H1 (cell line): ENCODE data around the gene ZDHHC24. TPM values are rescaled to one million over a fixed set of nuclear protein-coding genes. Genes with fewer than 3 reads are reported as not detected.

Source experiments
- CTCF ChIA-PET: fragments of 300-600 bp; sonication (Branson Sonifier 250); formaldehyde crosslinking; loops from one replicate; lab custom pipeline; 2021; ENCODE audit not compliant: partially characterized antibody; lab: Charles Lee
- POLR2A ChIA-PET: fragments of 300-600 bp; sonication (Branson Sonifier 250); formaldehyde crosslinking; loops from one replicate; lab custom pipeline; 2021; ENCODE audit warnings: inconsistent platforms; ENCODE audit not compliant: partially characterized antibody; lab: Charles Lee
- DNase-seq, 2 experiments: peaks; one replicate each; pipeline versions ENCODE4 v3.0.0 to v3.0.0-alpha.2; 2010 to 2022; ENCODE audit warnings: low spot score in 2 of 2, low read depth in 1 of 2, mixed read lengths in 1 of 2
- FAIRE-seq: peaks from 2 replicates; lab custom pipeline; 2011; peaks lifted over from hg19 to GRCh38; lab: Jason Lieb, UNC
- H2AFZ ChIP-seq: 2 replicates; pipeline ENCODE4 v1.8.1; 2012; ENCODE audit warnings: low read length, inconsistent platforms
- H2AK5ac ChIP-seq: 2 replicates; pipeline ENCODE4 v1.6.1; 2013; ENCODE audit warnings: low read depth, low read length
- H2BK120ac ChIP-seq: replicated peaks from 2 replicates; pipeline ENCODE3; 2013; ENCODE audit warnings: low read depth, low read length, inconsistent platforms
- H2BK12ac ChIP-seq: 2 replicates; pipeline ENCODE4 v1.6.1; 2013; ENCODE audit warnings: low read depth, low read length
- H2BK15ac ChIP-seq: 2 replicates; pipeline ENCODE4 v1.6.1; 2013; ENCODE audit warnings: low read length
- H2BK20ac ChIP-seq: 2 replicates; pipeline ENCODE4 v1.6.1; 2013; ENCODE audit warnings: low read length
- H2BK5ac ChIP-seq: 2 replicates; pipeline ENCODE4 v1.6.1; 2013; ENCODE audit warnings: low read depth, low read length
- H3K14ac ChIP-seq: 2 replicates; pipeline ENCODE4 v1.6.1; 2013; ENCODE audit warnings: inconsistent platforms; ENCODE audit not compliant: insufficient read length
- H3K18ac ChIP-seq: 2 replicates; pipeline ENCODE4 v1.6.1; 2013; ENCODE audit warnings: low read length; ENCODE audit errors: extremely low read depth
- H3K23ac ChIP-seq: 2 replicates; pipeline ENCODE4 v1.6.1; 2013; ENCODE audit warnings: inconsistent platforms; ENCODE audit not compliant: insufficient read length
- H3K23me2 ChIP-seq: 2 replicates; pipeline ENCODE4 v1.6.1; 2013; ENCODE audit warnings: low read depth, low read length
- H3K27ac ChIP-seq: 2 replicates; pipeline ENCODE4 v1.6.1; 2011; ENCODE audit warnings: low read depth, low read length, inconsistent platforms
- H3K27me3 ChIP-seq, 4 experiments: replicated peaks in 1 of 4; 1 replicate in 1 of 4; 2 replicates in 3 of 4; pipeline versions ENCODE4 v1.6.1 to v1.8.1; 2011 to 2013; ENCODE audit warnings: low read length in 3 of 4, mild to moderate bottlenecking in 3 of 4, inconsistent platforms in 2 of 4, mixed read lengths in 2 of 4, moderate library complexity in 1 of 4; ENCODE audit not compliant: control insufficient read depth in 3 of 4, insufficient read depth in 3 of 4; ENCODE audit errors: extremely low read depth in 1 of 4
- H3K36me3 ChIP-seq, 4 experiments: 2 replicates each; pipeline versions ENCODE4 v1.6.1 to v1.8.1; 2011 to 2013; ENCODE audit warnings: mild to moderate bottlenecking in 4 of 4, low read length in 3 of 4, moderate library complexity in 2 of 4, control low read depth in 1 of 4, inconsistent platforms in 1 of 4; ENCODE audit not compliant: insufficient read depth in 4 of 4, control insufficient read depth in 2 of 4
- H3K4ac ChIP-seq: replicated peaks from 2 replicates; pipeline ENCODE3; 2013; ENCODE audit warnings: low read length, low read depth, mixed read lengths, inconsistent platforms; ENCODE audit not compliant: insufficient read length
- H3K4me1 ChIP-seq, 4 experiments: replicated peaks in 1 of 4; 1 replicate in 1 of 4; 2 replicates in 3 of 4; pipeline versions ENCODE4 v1.6.1 to v1.8.1; 2011 to 2013; ENCODE audit warnings: low read length in 3 of 4, inconsistent platforms in 2 of 4, mixed read lengths in 1 of 4; ENCODE audit not compliant: insufficient read depth in 4 of 4, control insufficient read depth in 3 of 4
- H3K4me2 ChIP-seq, 2 experiments: 2 replicates each; pipeline versions ENCODE4 v1.6.1 to v1.8.1; 2011 to 2013; ENCODE audit warnings: low read depth in 2 of 2, low read length in 2 of 2, control low read depth in 1 of 2, inconsistent platforms in 1 of 2, mild to moderate bottlenecking in 1 of 2; ENCODE audit not compliant: insufficient read depth in 1 of 2
- H3K4me3 ChIP-seq, 4 experiments: fragments of 200-600, 300-600 bp in 1 of 4; sonication (generic), shearing (Covaris generic), sonication (Bioruptor Twin) in 1 of 4; 2 replicates each; pipeline versions ENCODE4 v1.5.1 to v1.8.1; 2011 to 2016; ENCODE audit warnings: low read length in 4 of 4, low read depth in 3 of 4, control low read depth in 2 of 4, inconsistent platforms in 2 of 4, mild to moderate bottlenecking in 2 of 4, mixed read lengths in 1 of 4, moderate library complexity in 1 of 4; ENCODE audit not compliant: insufficient read depth in 2 of 4; ENCODE audit errors: extremely low read depth in 1 of 4
- H3K56ac ChIP-seq: replicated peaks from 2 replicates; pipeline ENCODE3; 2013; ENCODE audit warnings: low read depth, mild to moderate bottlenecking, mixed read lengths, low read length, inconsistent platforms; ENCODE audit not compliant: insufficient read length
- H3K79me1 ChIP-seq: 2 replicates; pipeline ENCODE4 v1.6.1; 2013; ENCODE audit warnings: low read depth, low read length, control low read depth
- H3K79me2 ChIP-seq, 2 experiments: 2 replicates each; pipeline versions ENCODE4 v1.6.1 to v1.8.1; 2012 to 2013; ENCODE audit warnings: low read length in 2 of 2, mild to moderate bottlenecking in 2 of 2, inconsistent platforms in 1 of 2; ENCODE audit not compliant: insufficient read depth in 2 of 2, control insufficient read depth in 1 of 2
- H3K9ac ChIP-seq, 4 experiments: replicated peaks in 1 of 4; 1 replicate in 1 of 4; 2 replicates in 3 of 4; pipeline versions ENCODE4 v1.6.1 to v1.8.1; 2011 to 2013; ENCODE audit warnings: low read depth in 3 of 4, low read length in 3 of 4, control low read depth in 2 of 4, mild to moderate bottlenecking in 2 of 4, moderate library complexity in 2 of 4, inconsistent platforms in 1 of 4; ENCODE audit errors: extremely low read depth in 1 of 4
- H3K9me3 ChIP-seq, 2 experiments: 2 replicates each; pipeline versions ENCODE4 v1.6.1 to v1.8.1; 2012 to 2013; ENCODE audit warnings: mild to moderate bottlenecking in 2 of 2, moderate library complexity in 2 of 2, control low read depth in 1 of 2, inconsistent platforms in 1 of 2, low read depth in 1 of 2, low read length in 1 of 2, mixed read lengths in 1 of 2; ENCODE audit not compliant: insufficient read depth in 2 of 2
- H4K20me1 ChIP-seq, 2 experiments: replicated peaks in 1 of 2; 2 replicates each; pipeline versions ENCODE3 to v1.8.1; 2011 to 2013; ENCODE audit warnings: inconsistent platforms in 2 of 2, low read length in 2 of 2, mild to moderate bottlenecking in 1 of 2; ENCODE audit not compliant: insufficient read depth in 2 of 2, control insufficient read depth in 1 of 2
- H4K5ac ChIP-seq: 2 replicates; pipeline ENCODE4 v1.6.1; 2013; ENCODE audit warnings: low read length, low read depth, mixed read lengths, inconsistent platforms; ENCODE audit not compliant: insufficient read length
- H4K8ac ChIP-seq: 2 replicates; pipeline ENCODE4 v1.8.0; 2013; ENCODE audit warnings: mild to moderate bottlenecking, moderate library complexity, low read length, inconsistent platforms; ENCODE audit not compliant: insufficient read depth; ENCODE audit errors: extremely low read depth
- H4K91ac ChIP-seq: replicated peaks from 2 replicates; pipeline ENCODE3; 2013; ENCODE audit warnings: low read length, mixed read lengths, inconsistent platforms; ENCODE audit not compliant: insufficient read length
- ATF3 ChIP-seq: IDR thresholded peaks from 2 replicates; pipeline ENCODE4 v1.6.1; 2011; ENCODE audit warnings: low read depth, mild to moderate bottlenecking, low read length; ENCODE audit not compliant: insufficient read depth
- EP300 ChIP-seq, 2 experiments: IDR thresholded peaks; 1 replicate in 1 of 2; 2 replicates in 1 of 2; pipeline ENCODE4 v1.6.1; 2011 to 2012; ENCODE audit warnings: low read depth in 2 of 2, low read length in 2 of 2, mild to moderate bottlenecking in 2 of 2, borderline replicate concordance in 1 of 2, inconsistent platforms in 1 of 2, moderate library complexity in 1 of 2
- GTF2F1 ChIP-seq: IDR thresholded peaks from 2 replicates; pipeline ENCODE4 v1.6.1; 2012; ENCODE audit warnings: low read depth, low read length, improper control_type of control experiment, borderline replicate concordance
- NANOG ChIP-seq: IDR thresholded peaks from 2 replicates; pipeline ENCODE4 v1.6.1; 2011; ENCODE audit warnings: low read length, low read depth, mild to moderate bottlenecking, inconsistent platforms; ENCODE audit not compliant: insufficient read depth, poor library complexity, severe bottlenecking
- NRF1 ChIP-seq: IDR thresholded peaks from 2 replicates; pipeline ENCODE4 v1.6.1; 2011; ENCODE audit warnings: mild to moderate bottlenecking, low read depth, low read length, improper control_type of control experiment
- RBBP5 ChIP-seq: IDR thresholded peaks from 2 replicates; pipeline ENCODE4 v1.7.1; 2012; ENCODE audit warnings: low read depth, mild to moderate bottlenecking, inconsistent platforms, low read length, moderate library complexity, borderline replicate concordance
- SAP30 ChIP-seq: fragments of 300-600 bp; sonication (generic); IDR thresholded peaks from 2 replicates; pipeline ENCODE4 v1.7.1; 2012; ENCODE audit warnings: low read length, moderate library complexity, mild to moderate bottlenecking, inconsistent platforms; ENCODE audit not compliant: insufficient read depth, insufficient replicate concordance
- SIN3A ChIP-seq, 2 experiments: IDR thresholded peaks in 1 of 2; conservative IDR thresholded peaks in 1 of 2; 2 replicates each; pipeline ENCODE4 v1.6.1; 2011 to 2012; ENCODE audit warnings: low read length in 2 of 2, improper control_type of control experiment in 1 of 2, low read depth in 1 of 2, mild to moderate bottlenecking in 1 of 2
- SP1 ChIP-seq: IDR thresholded peaks from 2 replicates; pipeline ENCODE4 v1.6.1; 2011; ENCODE audit warnings: low read depth, low read length
- TAF7 ChIP-seq: optimal IDR thresholded peaks from 2 replicates; pipeline ENCODE3; 2011; ENCODE audit warnings: low read depth, mild to moderate bottlenecking, inconsistent platforms, low read length, moderate library complexity, borderline replicate concordance
- ZNF274 ChIP-seq: IDR thresholded peaks from 2 replicates; pipeline ENCODE4 v1.7.0; 2012; ENCODE audit warnings: low read length, borderline replicate concordance; ENCODE audit errors: extremely low read depth
- WGBS, 2 experiments: shearing (Covaris generic) in 1 of 2; methylation state at CpG; one replicate each; pipeline versions ENCODE4 v1.1.6 to v1.1.7; 2013 to 2015; ENCODE audit warnings: low lambda C conversion rate in 2 of 2, mixed read lengths in 2 of 2, inconsistent platforms in 1 of 2, low coverage in 1 of 2, missing lambda C conversion rate in 1 of 2; ENCODE audit not compliant: insufficient replicate concordance in 2 of 2, insufficient coverage in 1 of 2, insufficient read length in 1 of 2; ENCODE audit errors: extremely low coverage in 1 of 2, missing lambda C conversion rate in 1 of 2; 5-methylcytosine and 5-hydroxymethylcytosine counted together
- polyA plus RNA-seq, 7 experiments: library from polyadenylated mRNA; depleted of rRNA in 3 of 7; stranded (reverse) in 5 of 7; unstranded in 2 of 7; fragments of >200 nt in 5 of 7; fragments of 200-250 nt in 2 of 7; gene quantifications; 1 replicate in 5 of 7; 2 replicates in 1 of 7; 4 replicates in 1 of 7; pipeline versions ENCODE4 v1.2.1 to v1.2.3, GENCODE V29; 2011 to 2013; ENCODE audit warnings: missing spikeins in 2 of 7, mixed read lengths in 2 of 7
- total RNA-seq: library from RNA; stranded (reverse); fragmentation: NEBNext Ultra II Directional; extraction: Animal tissue kit (Norgen Biotek cat#: 25700); gene quantifications from 2 replicates; pipeline ENCODE4 v1.2.1, GENCODE V29; 2021

ZDHHC24 gene
- total and polyA plus RNA-seq, 2 of the 8 experiments (the other 6 are each of a cell fraction or from before 2014, with no cell fraction given), result 8.4 to 9.7 TPM

DNA sequence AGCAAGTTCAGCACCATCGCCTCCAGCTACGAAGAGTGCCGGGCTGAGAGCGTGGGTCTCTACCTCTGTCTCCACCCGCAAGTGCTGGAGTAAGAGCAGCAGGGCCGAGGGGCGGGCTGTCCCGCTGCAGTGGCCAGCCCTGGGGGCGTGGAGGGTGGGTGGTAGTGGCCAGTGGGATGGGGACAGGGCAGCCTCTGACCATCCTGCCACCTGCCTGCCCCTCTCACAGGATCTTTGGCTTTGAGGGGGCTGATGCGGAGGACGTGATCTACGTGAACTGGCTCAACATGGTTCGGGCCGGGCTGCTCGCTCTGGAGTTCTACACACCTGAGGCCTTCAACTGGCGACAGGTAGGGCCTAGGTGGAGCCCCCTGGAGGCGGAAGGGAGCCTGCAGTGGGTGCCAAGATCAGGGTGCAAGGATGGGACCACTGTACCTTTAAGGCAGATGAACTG is 50.4 kb downstream of the ZDHHC24 start:
- Histone ChIP-seq H3K4me1 (peaks cover 0 to 12% (median 5%) of the 10 kb centered on the region in 4 experiments; a peak in 4 of 7 replicates), H3K9me3 (no peaks in the 10 kb centered on the region), H3K79me1 (no peaks in the 10 kb centered on the region), H3K14ac (no peak overlapping the region), H4K91ac (no peak overlapping the region), H2BK15ac (no peak overlapping the region), H2BK20ac (no peak overlapping the region), H3K79me2 (no peaks in the 10 kb centered on the region), H3K23ac (no peak overlapping the region), H3K9ac (no peak overlapping the region), H3K27ac (no peak overlapping the region), H3K27me3 (no peaks in the 10 kb centered on the region), H3K36me3 (peaks cover 6 to 22% (median 11%) of the 10 kb centered on the region in 4 experiments), H3K56ac (no peak overlapping the region), H3K4ac (no peak overlapping the region), H4K8ac (no peak overlapping the region), H3K4me3 (no peak overlapping the region), H2BK5ac (no peak overlapping the region), H3K4me2 (no peak overlapping the region), H2AK5ac (no peak overlapping the region), H2AFZ (no peak overlapping the region), H2BK120ac (no peak overlapping the region), H2BK12ac (no peak overlapping the region), H4K5ac (no peak overlapping the region), H3K18ac (peak overlapping the region; percentile 19; the same call in 1 of the 2 replicates), H3K23me2 (no peaks in the 10 kb centered on the region), H4K20me1 (peaks cover 0 to 2% of the 10 kb centered on the region in 2 experiments)
- POLR2A ChIA-PET, result interaction anchor here (0.9 to 1.1 kb wide), 3 partner anchors 15 to 118 kb away, joined by 3 to 4 read pairs (median 4); partner anchors contain the start of gene DPP3
- no peak for FAIRE-seq
- DNase-seq, result peak in 1 of 2 experiments; percentile 85
- 93% methylated on average over 17 of the region's 17 CpGs; no CpG with 5 or more reads in 1 of the 2 experiments for WGBS, 2 experiments
- CTCF ChIA-PET, result interaction anchor here (0.5 to 3.3 kb wide), 17 partner anchors 9 to 343 kb away, joined by 3 to 18 read pairs (median 4); partner anchors contain the start of genes MRPL11 and RBM4B
- TF ChIP-seq TAF7 (no peak), NRF1 (no peak), SAP30 (no peak), SP1 (no peak), ATF3 (no peak), GTF2F1 (no peak), NANOG (no peak), EP300 (IDR thresholded peaks at IDR 0.05; ENCODE audit: borderline replicate concordance in 1 of 2, low read depth in 2 of 2, low read length in 2 of 2) (no peak), RBBP5 (no peak), ZNF274 (no peak), SIN3A (conservative IDR thresholded peaks at IDR 0.05 in 1 of 2, IDR thresholded peaks at IDR 0.05 in 1 of 2; ENCODE audit: low read depth in 1 of 2, low read length in 2 of 2) (0 out of 4 replicates have a peak, but pooled peaks of 1 of the 2 experiments have one; percentile 24)
